Measurements from ENCODE around the gene G3BP1.

Gene G3BP1

DNA sequence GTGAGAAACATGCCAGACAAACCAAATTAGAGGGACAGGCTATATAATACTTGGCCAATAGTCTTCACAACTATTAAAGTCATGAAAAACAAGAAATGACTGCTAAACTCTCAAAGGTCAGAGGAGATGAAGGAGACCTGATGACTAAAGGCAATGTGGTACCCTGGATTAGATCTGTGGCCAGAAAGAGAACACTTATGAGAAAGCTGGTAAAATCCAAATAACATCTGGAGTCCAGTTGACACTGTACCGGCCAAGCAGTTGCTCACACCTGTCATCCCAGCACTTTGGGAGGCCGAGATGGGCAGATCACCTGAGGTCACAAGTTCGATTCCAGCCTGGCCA lies 37.7 kb upstream of the G3BP1 start:
- ChIA-PET CTCF (interaction anchor here (4.2 kb wide), 1 partner anchor 75 kb away, joined by 34 read pairs; no protein-coding TSS in a partner anchor), POLR2A (no interaction called here)
- 94% methylated on average over 3 of the region's 3 CpGs for WGBS (ENCODE audit: insufficient coverage)
- H3K4me3 ChIP-seq (ENCODE audit: control insufficient read depth in 1 of 7, extremely low read depth in 1 of 7, insufficient read depth in 4 of 7, low read depth in 2 of 7, low read length in 6 of 7): no peak overlapping the region
- no peaks in the 10 kb centered on the region for H3K4me1 ChIP-seq (ENCODE audit: control extremely low read depth in 1 of 4, control insufficient read depth in 4 of 4, insufficient read depth in 4 of 4, low read length in 3 of 4)
- H3K27ac ChIP-seq (ENCODE audit: insufficient read depth in 1 of 2, low read depth in 1 of 2, low read length in 2 of 2, poor library complexity in 1 of 2, severe bottlenecking in 2 of 2): no peak overlapping the region
- DNase-seq: no peak
- peaks cover 0 to 11% (median 5%) of the 10 kb centered on the region in 5 experiments for H3K9me3 ChIP-seq (ENCODE audit: control extremely low read depth in 1 of 5, control insufficient read depth in 4 of 5, insufficient read depth in 2 of 5, low read depth in 1 of 5, low read length in 4 of 5)
- peaks cover 0 to 10% (median 5%) of the 10 kb centered on the region in 4 experiments for H3K36me3 ChIP-seq (ENCODE audit: control insufficient read depth in 4 of 4, insufficient read depth in 4 of 4, low read length in 3 of 4)
- H3K27me3 ChIP-seq (replicated peaks in 2 of 5; ENCODE audit: control insufficient read depth in 4 of 5, insufficient read depth in 5 of 5, low read length in 4 of 5): no peaks in the 10 kb centered on the region

DNA sequence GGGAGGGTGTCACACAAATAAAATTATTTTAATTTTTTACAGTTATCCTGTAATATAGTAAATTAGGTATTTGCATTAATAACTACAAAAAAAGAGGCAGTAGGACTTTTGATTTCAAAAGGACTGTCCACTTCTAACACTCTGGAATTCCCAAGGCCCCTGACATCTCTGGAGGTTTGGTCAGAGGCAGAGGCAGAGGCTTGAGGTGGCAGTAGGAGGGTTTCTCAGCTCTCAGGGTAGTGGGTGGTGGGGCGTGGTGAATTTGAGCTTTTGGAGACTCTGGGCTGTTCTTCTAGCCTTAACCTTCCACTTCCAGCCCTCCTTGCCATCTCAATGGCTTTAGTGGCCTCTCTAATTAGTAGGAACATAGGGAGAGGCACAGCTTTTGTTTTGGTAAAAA lies 36.1 kb upstream of the G3BP1 start:
- WGBS (ENCODE audit: insufficient coverage): no CpG with 5 or more reads among the region's 1 CpG
- H3K4me3 ChIP-seq (ENCODE audit: control insufficient read depth in 1 of 7, extremely low read depth in 1 of 7, insufficient read depth in 4 of 7, low read depth in 2 of 7, low read length in 6 of 7): no peak overlapping the region
- H3K27ac ChIP-seq (ENCODE audit: insufficient read depth in 1 of 2, low read depth in 1 of 2, low read length in 2 of 2, poor library complexity in 1 of 2, severe bottlenecking in 2 of 2): no peak overlapping the region
- H3K4me1 ChIP-seq (ENCODE audit: control extremely low read depth in 1 of 4, control insufficient read depth in 4 of 4, insufficient read depth in 4 of 4, low read length in 3 of 4): peaks cover 0 to 9% (median 0%) of the 10 kb centered on the region in 4 experiments
- H3K36me3 ChIP-seq (ENCODE audit: control insufficient read depth in 4 of 4, insufficient read depth in 4 of 4, low read length in 3 of 4): peaks cover 0 to 11% (median 3%) of the 10 kb centered on the region in 4 experiments
- ChIA-PET CTCF (interaction anchor here (0.9 to 9.2 kb wide), 3 partner anchors 16 to 83 kb away, joined by 3 to 57 read pairs (median 34); no protein-coding TSS in a partner anchor), POLR2A (no interaction called here)
- H3K27me3 ChIP-seq (replicated peaks in 2 of 5; ENCODE audit: control insufficient read depth in 4 of 5, insufficient read depth in 5 of 5, low read length in 4 of 5): no peaks in the 10 kb centered on the region
- H3K9me3 ChIP-seq (ENCODE audit: control extremely low read depth in 1 of 5, control insufficient read depth in 4 of 5, insufficient read depth in 2 of 5, low read depth in 1 of 5, low read length in 4 of 5): peaks cover 0 to under 1% (median 0%) of the 10 kb centered on the region in 5 experiments
- no peak for DNase-seq

DNA sequence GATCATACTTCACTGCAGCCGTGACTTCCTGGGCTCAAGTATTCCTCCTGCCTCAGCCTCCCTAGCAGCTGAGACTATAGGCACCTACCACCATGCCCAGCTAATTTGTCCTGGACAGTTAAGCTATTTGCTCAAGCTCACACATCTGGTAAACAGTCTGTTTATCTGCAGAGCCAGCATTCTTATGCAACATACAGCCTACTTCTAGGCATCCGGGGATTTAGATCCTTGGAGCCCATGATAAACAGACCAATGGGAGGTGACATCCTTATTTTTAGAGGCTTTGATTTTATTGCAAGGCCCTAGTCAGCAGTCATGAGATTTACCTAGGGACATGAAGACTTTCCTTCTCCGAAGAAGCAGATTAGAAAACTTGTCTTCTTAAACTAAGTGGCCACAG lies 34.3 kb upstream of the G3BP1 start:
- no peaks in the 10 kb centered on the region for H3K9me3 ChIP-seq (ENCODE audit: control extremely low read depth in 1 of 5, control insufficient read depth in 4 of 5, insufficient read depth in 2 of 5, low read depth in 1 of 5, low read length in 4 of 5)
- H3K4me1 ChIP-seq (ENCODE audit: control extremely low read depth in 1 of 4, control insufficient read depth in 4 of 4, insufficient read depth in 4 of 4, low read length in 3 of 4): peaks cover 0 to 9% (median 0%) of the 10 kb centered on the region in 4 experiments
- no peak overlapping the region for H3K4me3 ChIP-seq (ENCODE audit: control insufficient read depth in 1 of 7, extremely low read depth in 1 of 7, insufficient read depth in 4 of 7, low read depth in 2 of 7, low read length in 6 of 7)
- CTCF ChIA-PET: interaction anchor here (1.3 to 9.2 kb wide), 5 partner anchors 14 to 78 kb away, joined by 3 to 57 read pairs (median 34); no protein-coding TSS in a partner anchor
- no peaks in the 10 kb centered on the region for H3K27me3 ChIP-seq (replicated peaks in 2 of 5; ENCODE audit: control insufficient read depth in 4 of 5, insufficient read depth in 5 of 5, low read length in 4 of 5)
- no peak overlapping the region for H3K27ac ChIP-seq (ENCODE audit: insufficient read depth in 1 of 2, low read depth in 1 of 2, low read length in 2 of 2, poor library complexity in 1 of 2, severe bottlenecking in 2 of 2)
- DNase-seq: no peak
- WGBS (ENCODE audit: insufficient coverage): 100% methylated on average over 3 of the region's 3 CpGs
- POLR2A ChIA-PET: no interaction called here
- H3K36me3 ChIP-seq (ENCODE audit: control insufficient read depth in 4 of 4, insufficient read depth in 4 of 4, low read length in 3 of 4): peaks cover 0 to 14% (median 4%) of the 10 kb centered on the region in 4 experiments

DNA sequence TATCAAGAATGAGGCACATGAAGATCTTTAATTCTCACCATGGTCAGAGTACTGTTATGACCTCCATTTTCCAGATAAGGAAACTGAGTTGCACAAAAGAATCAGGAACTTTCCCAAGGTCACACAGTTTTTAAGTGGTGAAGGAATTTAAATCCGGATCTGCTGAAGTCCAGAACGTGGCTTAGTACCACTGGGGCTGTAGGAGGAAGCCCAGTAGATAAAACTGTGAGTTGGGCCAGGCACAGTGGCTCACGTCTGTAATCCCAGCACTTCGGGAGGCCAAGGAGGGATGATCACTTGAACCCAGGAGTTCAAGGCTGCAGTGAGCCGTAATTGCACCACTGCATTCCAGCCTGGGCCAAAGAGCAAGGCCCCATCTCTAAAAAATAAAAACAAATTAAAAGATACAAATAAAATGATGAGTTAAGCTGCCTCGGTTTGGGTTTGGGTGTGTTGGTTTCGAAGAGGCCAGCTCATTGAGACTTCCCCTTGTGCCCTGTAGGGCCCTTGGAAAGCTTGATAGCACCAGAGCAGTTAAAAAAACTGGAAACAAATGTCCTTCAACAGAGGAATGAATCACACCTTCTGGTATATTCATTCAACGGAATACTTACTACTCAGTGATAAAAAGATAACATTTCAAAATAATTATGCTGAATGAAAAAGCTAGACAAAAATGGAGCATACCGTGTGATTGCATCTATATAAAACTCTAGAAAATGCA lies 33.5 kb upstream of the G3BP1 start:
- H3K27me3 ChIP-seq (replicated peaks in 2 of 5; ENCODE audit: control insufficient read depth in 4 of 5, insufficient read depth in 5 of 5, low read length in 4 of 5): no peaks in the 10 kb centered on the region
- no peak for DNase-seq
- H3K9me3 ChIP-seq (ENCODE audit: control extremely low read depth in 1 of 5, control insufficient read depth in 4 of 5, insufficient read depth in 2 of 5, low read depth in 1 of 5, low read length in 4 of 5): no peaks in the 10 kb centered on the region
- CTCF ChIA-PET: interaction anchor here (0.7 to 9.2 kb wide), 12 partner anchors 9 to 138 kb away, joined by 3 to 173 read pairs (median 10); partner anchors contain the start of genes G3BP1 and SPARC
- peaks cover 0 to 9% (median 0%) of the 10 kb centered on the region in 4 experiments for H3K4me1 ChIP-seq (ENCODE audit: control extremely low read depth in 1 of 4, control insufficient read depth in 4 of 4, insufficient read depth in 4 of 4, low read length in 3 of 4)
- no peak overlapping the region for H3K4me3 ChIP-seq (ENCODE audit: control insufficient read depth in 1 of 7, extremely low read depth in 1 of 7, insufficient read depth in 4 of 7, low read depth in 2 of 7, low read length in 6 of 7)
- POLR2A ChIA-PET: no interaction called here
- peaks cover 5 to 22% (median 8%) of the 10 kb centered on the region in 4 experiments for H3K36me3 ChIP-seq (ENCODE audit: control insufficient read depth in 4 of 4, insufficient read depth in 4 of 4, low read length in 3 of 4)
- 100% methylated on average over 4 of the region's 9 CpGs for WGBS (ENCODE audit: insufficient coverage)
- H3K27ac ChIP-seq (ENCODE audit: insufficient read depth in 1 of 2, low read depth in 1 of 2, low read length in 2 of 2, poor library complexity in 1 of 2, severe bottlenecking in 2 of 2): no peak overlapping the region

DNA sequence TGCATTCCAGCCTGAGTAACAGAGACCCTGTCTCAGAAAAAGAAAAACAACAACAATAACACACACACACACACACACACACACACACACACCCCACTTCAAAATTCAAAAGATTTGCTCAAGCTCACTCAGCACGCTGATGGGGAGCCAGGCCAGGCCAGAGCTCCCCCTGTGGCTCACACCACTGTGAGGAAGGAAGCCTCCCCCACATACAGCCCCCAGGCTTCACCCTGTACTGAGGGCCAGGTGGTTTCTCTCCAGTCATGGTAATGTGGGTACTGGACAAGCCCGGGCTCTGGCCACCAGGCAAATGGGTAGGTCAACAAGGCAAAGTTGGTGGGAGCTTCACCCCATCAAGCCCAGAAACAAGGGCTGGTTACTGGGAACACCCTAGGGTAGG lies 32.4 kb upstream of the G3BP1 start:
- ChIA-PET POLR2A (interaction anchor here (0.6 to 0.7 kb wide), 2 partner anchors 10 to 82 kb away, joined by 3 read pairs; no protein-coding TSS in a partner anchor), CTCF (interaction anchor here (0.7 to 9.2 kb wide), 15 partner anchors 8 to 141 kb away, joined by 3 to 173 read pairs (median 9); partner anchors contain the start of genes G3BP1 and SPARC)
- H3K4me1 ChIP-seq (ENCODE audit: control extremely low read depth in 1 of 4, control insufficient read depth in 4 of 4, insufficient read depth in 4 of 4, low read length in 3 of 4): peaks cover 0 to 9% (median 0%) of the 10 kb centered on the region in 4 experiments
- no peak overlapping the region for H3K4me3 ChIP-seq (ENCODE audit: control insufficient read depth in 1 of 7, extremely low read depth in 1 of 7, insufficient read depth in 4 of 7, low read depth in 2 of 7, low read length in 6 of 7)
- H3K9me3 ChIP-seq (ENCODE audit: control extremely low read depth in 1 of 5, control insufficient read depth in 4 of 5, insufficient read depth in 2 of 5, low read depth in 1 of 5, low read length in 4 of 5): no peaks in the 10 kb centered on the region
- H3K27ac ChIP-seq (ENCODE audit: insufficient read depth in 1 of 2, low read depth in 1 of 2, low read length in 2 of 2, poor library complexity in 1 of 2, severe bottlenecking in 2 of 2): no peak overlapping the region
- no peak for DNase-seq
- WGBS (ENCODE audit: insufficient coverage): 60% methylated on average over 1 of the region's 2 CpGs
- H3K36me3 ChIP-seq (ENCODE audit: control insufficient read depth in 4 of 4, insufficient read depth in 4 of 4, low read length in 3 of 4): peaks cover 6 to 25% (median 8%) of the 10 kb centered on the region in 4 experiments
- H3K27me3 ChIP-seq (replicated peaks in 2 of 5; ENCODE audit: control insufficient read depth in 4 of 5, insufficient read depth in 5 of 5, low read length in 4 of 5): no peaks in the 10 kb centered on the region

DNA sequence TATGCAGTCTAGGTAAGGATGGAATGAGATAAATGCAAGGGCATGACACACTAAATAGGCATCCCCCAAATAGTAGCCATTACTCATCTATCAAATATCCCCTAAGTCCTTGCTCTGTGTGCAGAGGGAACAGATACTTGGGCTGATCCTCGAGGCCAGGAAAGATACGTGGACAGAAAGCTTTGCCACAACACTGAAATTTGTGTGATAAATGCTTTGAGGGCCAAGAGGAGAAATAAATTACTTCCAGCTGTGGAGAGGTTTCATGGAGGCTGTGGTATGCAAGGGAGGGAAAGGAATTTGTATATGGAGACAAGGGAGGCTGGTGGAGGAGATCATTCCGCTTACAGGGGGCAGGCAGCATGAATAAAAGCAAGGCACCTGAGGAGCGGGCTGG lies 31.8 kb upstream of the G3BP1 start:
- Histone ChIP-seq H3K9me3 (ENCODE audit: control extremely low read depth in 1 of 5, control insufficient read depth in 4 of 5, insufficient read depth in 2 of 5, low read depth in 1 of 5, low read length in 4 of 5) (no peaks in the 10 kb centered on the region), H3K36me3 (ENCODE audit: control insufficient read depth in 4 of 4, insufficient read depth in 4 of 4, low read length in 3 of 4) (peaks cover 9 to 27% (median 11%) of the 10 kb centered on the region in 4 experiments), H3K27me3 (replicated peaks in 2 of 5; ENCODE audit: control insufficient read depth in 4 of 5, insufficient read depth in 5 of 5, low read length in 4 of 5) (no peaks in the 10 kb centered on the region), H3K4me1 (ENCODE audit: control extremely low read depth in 1 of 4, control insufficient read depth in 4 of 4, insufficient read depth in 4 of 4, low read length in 3 of 4) (peaks cover under 1 to 13% (median 2%) of the 10 kb centered on the region in 4 experiments), H3K27ac (ENCODE audit: insufficient read depth in 1 of 2, low read depth in 1 of 2, low read length in 2 of 2, poor library complexity in 1 of 2, severe bottlenecking in 2 of 2) (no peak overlapping the region), H3K4me3 (ENCODE audit: control insufficient read depth in 1 of 7, extremely low read depth in 1 of 7, insufficient read depth in 4 of 7, low read depth in 2 of 7, low read length in 6 of 7) (no peak overlapping the region)
- DNase-seq: no peak
- 100% methylated on average over 4 of the region's 4 CpGs for WGBS (ENCODE audit: insufficient coverage)
- POLR2A ChIA-PET: no interaction called here
- CTCF ChIA-PET: interaction anchor here (0.6 to 9.2 kb wide), 19 partner anchors 8 to 376 kb away, joined by 3 to 173 read pairs (median 9); partner anchors contain the start of genes G3BP1, SLC36A1 and SPARC

Data from common myeloid progenitor, CD34-positive (primary cell).